ENCODE results near the gene KCNRG.

GRCh38 chr13:50069261-50069660, 54.0 kb downstream of the KCNRG start:
- TF ChIP-seq USF2 (IDR thresholded peaks at IDR 0.05; ENCODE audit: borderline replicate concordance, low read depth, low read length) (no peak), RFX5 (IDR thresholded peaks at IDR 0.05; ENCODE audit: low read length) (no peak), MEF2A (IDR thresholded peaks at IDR 0.05; ENCODE audit: borderline replicate concordance, low read depth) (no peak), SIN3A (IDR thresholded peaks at IDR 0.05; ENCODE audit: borderline replicate concordance, low read depth, low read length) (no peak), MAX (IDR thresholded peaks at IDR 0.05; ENCODE audit: low read depth) (no peak), CTCF (IDR thresholded peaks at IDR 0.05) (no peak), JUND (IDR thresholded peaks at IDR 0.05) (no peak), MXI1 (IDR thresholded peaks at IDR 0.05; ENCODE audit: low read depth, low read length) (no peak), TCF12 (IDR thresholded peaks at IDR 0.05) (no peak), EP300 (IDR thresholded peaks at IDR 0.05; ENCODE audit: borderline replicate concordance in 1 of 2, low read depth in 1 of 2, low read length in 1 of 2) (no peak), SMC3 (IDR thresholded peaks at IDR 0.05; ENCODE audit: low read depth, low read length) (no peak), ELF1 (IDR thresholded peaks at IDR 0.05) (no peak), REST (IDR thresholded peaks at IDR 0.05; ENCODE audit: low read depth, low read length) (no peak), RAD21 (IDR thresholded peaks at IDR 0.05; ENCODE audit: low read length) (no peak)

Data from SK-N-SH (cell line).